HEK293 (cell line): ENCODE measurements around the gene HMMR.

Experiments
- CTCF ChIA-PET: fragments of 350-600 bp; formaldehyde crosslinking; extraction: SDS; loops from one replicate; lab custom pipeline; 2021; ENCODE audit warnings: antibody characterized with exemption; lab: Yijun Ruan, JAX
- POLR2A ChIA-PET: fragments of 300-600 bp; formaldehyde crosslinking; extraction: SDS; loops from one replicate; lab custom pipeline; 2020; ENCODE audit warnings: antibody characterized with exemption, inconsistent platforms; lab: Yijun Ruan, JAX
- H3K27ac ChIP-seq: fragments of 200-500 bp; sonication (Bioruptor generic); 2 replicates; pipeline ENCODE4 v1.5.1; 2014; ENCODE audit warnings: low read depth, low read length, control low read depth, inconsistent platforms; ENCODE audit errors: extremely low read depth
- H3K36me3 ChIP-seq, 2 experiments: fragments of 200-500 bp in 1 of 2; sonication (Bioruptor generic) in 1 of 2; 1 replicate in 1 of 2; 2 replicates in 1 of 2; pipeline ENCODE4 v1.5.1; 2014 to 2017; ENCODE audit warnings: inconsistent platforms in 2 of 2, low read length in 2 of 2; ENCODE audit not compliant: control insufficient read depth in 2 of 2, insufficient read depth in 1 of 2
- H3K4me1 ChIP-seq: fragments of 200-500 bp; sonication (Bioruptor generic); 2 replicates; pipeline ENCODE4 v1.5.1; 2014; ENCODE audit warnings: mild to moderate bottlenecking, low read length, inconsistent platforms; ENCODE audit not compliant: control insufficient read depth, insufficient read depth
- H3K4me3 ChIP-seq: 2 replicates; pipeline ENCODE4 v1.5.1; 2011; ENCODE audit warnings: low read depth, mild to moderate bottlenecking, control low read depth, low read length, moderate library complexity
- H3K9me3 ChIP-seq: fragments of 200-500 bp; sonication (Bioruptor generic); 2 replicates; pipeline ENCODE4 v1.5.1; 2014; ENCODE audit warnings: low read depth, low read length, inconsistent platforms; ENCODE audit not compliant: control insufficient read depth, insufficient read depth
- IKZF3 ChIP-seq: fragments of 450-650 bp; IDR thresholded peaks from 2 replicates; pipeline ENCODE4 v1.5.0; 2018; ENCODE audit warnings: missing biosample characterization, mild to moderate bottlenecking, missing genetic modification characterization, moderate library complexity
- KLF1 ChIP-seq: fragments of 450-650 bp; formaldehyde crosslinking; IDR thresholded peaks from 2 replicates; pipeline ENCODE4 v1.5.1; 2016; ENCODE audit warnings: missing biosample characterization, missing genetic modification characterization
- KLF10 ChIP-seq: fragments of 450-650 bp; IDR thresholded peaks from 2 replicates; pipeline ENCODE4 v1.5.1; 2018; ENCODE audit warnings: missing biosample characterization, mild to moderate bottlenecking, missing genetic modification characterization
- SETDB1 ChIP-seq: IDR thresholded peaks from one replicate; pipeline ENCODE4 v1.6.1; 2017; ENCODE audit warnings: mild to moderate bottlenecking, low read length, moderate library complexity, mixed read lengths; ENCODE audit not compliant: insufficient read length
- SP7 ChIP-seq: fragments of 450-650 bp; formaldehyde crosslinking; IDR thresholded peaks from 2 replicates; pipeline ENCODE4 v1.5.1; 2016; ENCODE audit warnings: missing biosample characterization, missing genetic modification characterization
- TRIM28 ChIP-seq: IDR thresholded peaks from 2 replicates; pipeline ENCODE4 v1.6.1; 2011; ENCODE audit warnings: low read length, control low read depth, borderline replicate concordance
- ZBTB11 ChIP-seq: fragments of 450-650 bp; formaldehyde crosslinking; conservative IDR thresholded peaks from 2 replicates; pipeline ENCODE4 v1.5.1; 2016; ENCODE audit warnings: low read depth, missing biosample characterization, missing genetic modification characterization
- ZBTB17 ChIP-seq: fragments of 450-650 bp; formaldehyde crosslinking; IDR thresholded peaks from 2 replicates; pipeline ENCODE4 v1.5.1; 2016; ENCODE audit warnings: missing biosample characterization, missing genetic modification characterization
- ZBTB20 ChIP-seq: fragments of 450-650 bp; formaldehyde crosslinking; IDR thresholded peaks from 2 replicates; pipeline ENCODE4 v1.5.1; 2016; ENCODE audit warnings: missing biosample characterization, missing genetic modification characterization
- ZBTB21 ChIP-seq: fragments of 450-650 bp; formaldehyde crosslinking; IDR thresholded peaks from 2 replicates; pipeline ENCODE4 v1.5.1; 2017; ENCODE audit warnings: missing biosample characterization, missing genetic modification characterization
- ZEB2 ChIP-seq: fragments of 450-650 bp; formaldehyde crosslinking; IDR thresholded peaks from 2 replicates; pipeline ENCODE4 v1.5.1; 2016; ENCODE audit warnings: missing biosample characterization, missing genetic modification characterization
- ZNF121 ChIP-seq: fragments of 450-650 bp; formaldehyde crosslinking; IDR thresholded peaks from 2 replicates; pipeline ENCODE4 v1.5.1; 2016; ENCODE audit warnings: missing biosample characterization, missing genetic modification characterization
- ZNF146 ChIP-seq: fragments of 450-650 bp; formaldehyde crosslinking; IDR thresholded peaks from 2 replicates; pipeline ENCODE4 v1.5.1; 2016; ENCODE audit warnings: missing biosample characterization, missing genetic modification characterization
- ZNF157 ChIP-seq: fragments of 450-650 bp; formaldehyde crosslinking; IDR thresholded peaks from 2 replicates; pipeline ENCODE4 v1.5.1; 2016; ENCODE audit warnings: missing biosample characterization, missing genetic modification characterization
- ZNF184 ChIP-seq: fragments of 450-650 bp; IDR thresholded peaks from 2 replicates; pipeline ENCODE4 v1.5.1; 2018; ENCODE audit warnings: missing biosample characterization, mild to moderate bottlenecking, missing genetic modification characterization
- ZNF214 ChIP-seq: fragments of 450-650 bp; formaldehyde crosslinking; IDR thresholded peaks from 2 replicates; pipeline ENCODE4 v1.5.1; 2017; ENCODE audit warnings: missing biosample characterization, mild to moderate bottlenecking, missing genetic modification characterization, borderline replicate concordance
- ZNF24 ChIP-seq: fragments of 450-650 bp; formaldehyde crosslinking; IDR thresholded peaks from 2 replicates; pipeline ENCODE4 v1.5.1; 2016; ENCODE audit warnings: missing biosample characterization, missing genetic modification characterization
- ZNF426 ChIP-seq: fragments of 450-650 bp; formaldehyde crosslinking; IDR thresholded peaks from 2 replicates; pipeline ENCODE4 v1.5.1; 2017; ENCODE audit warnings: missing biosample characterization, missing genetic modification characterization, mild to moderate bottlenecking, inconsistent platforms, moderate library complexity
- ZNF433 ChIP-seq: fragments of 450-650 bp; formaldehyde crosslinking; IDR thresholded peaks from 2 replicates; pipeline ENCODE4 v1.5.1; 2016; ENCODE audit warnings: missing biosample characterization, missing genetic modification characterization, low read depth
- ZNF514 ChIP-seq: fragments of 450-650 bp; formaldehyde crosslinking; IDR thresholded peaks from 2 replicates; pipeline ENCODE4 v1.5.1; 2016; ENCODE audit warnings: missing biosample characterization, missing genetic modification characterization
- ZNF629 ChIP-seq: fragments of 450-650 bp; formaldehyde crosslinking; IDR thresholded peaks from 2 replicates; pipeline ENCODE4 v1.5.1; 2017; ENCODE audit warnings: missing biosample characterization, missing genetic modification characterization
- ZNF639 ChIP-seq: fragments of 450-650 bp; formaldehyde crosslinking; IDR thresholded peaks from 2 replicates; pipeline ENCODE4 v1.5.1; 2016; ENCODE audit warnings: missing biosample characterization, missing genetic modification characterization
- ZNF701 ChIP-seq: fragments of 450-650 bp; formaldehyde crosslinking; IDR thresholded peaks from 2 replicates; pipeline ENCODE4 v1.5.1; 2016; ENCODE audit warnings: missing biosample characterization, missing genetic modification characterization
- ZNF747 ChIP-seq: fragments of 450-650 bp; formaldehyde crosslinking; IDR thresholded peaks from 2 replicates; pipeline ENCODE4 v1.5.1; 2016; ENCODE audit warnings: missing biosample characterization, missing genetic modification characterization
- ZNF843 ChIP-seq: fragments of 450-650 bp; formaldehyde crosslinking; IDR thresholded peaks from 2 replicates; pipeline ENCODE4 v1.5.1; 2016; ENCODE audit warnings: missing biosample characterization, missing genetic modification characterization
- TF ChIP-seq, protein P1 (sequence below): fragments of 450-650 bp; formaldehyde crosslinking; IDR thresholded peaks from 2 replicates; pipeline ENCODE4 v1.5.1; 2016; ENCODE audit warnings: missing biosample characterization, missing genetic modification characterization
- TF ChIP-seq, protein P2 (sequence below): fragments of 450-650 bp; formaldehyde crosslinking; IDR thresholded peaks from 2 replicates; pipeline ENCODE4 v1.5.1; 2017; ENCODE audit warnings: missing biosample characterization, missing genetic modification characterization
- TF ChIP-seq, protein P3 (sequence below): fragments of 450-650 bp; formaldehyde crosslinking; IDR thresholded peaks from 2 replicates; pipeline ENCODE4 v1.5.1; 2017; ENCODE audit warnings: missing biosample characterization, missing genetic modification characterization

HMMR gene

GRCh38 chr5:163505368-163506094 is 45.1 kb downstream of the HMMR start, which contains the start of gene MAT2B:
Gene MAT2B (plus strand): TSS chr5:163505619. CDS start chr5:163505687, 68 bp downstream.
- Histone ChIP-seq H3K4me1 (peaks cover 16% of the 10 kb centered on the region), H3K4me3 (peak within 1 kb of the TSS; percentile 80), H3K36me3 (no peaks in the 10 kb centered on the region), H3K9me3 (no peaks in the 10 kb centered on the region), H3K27ac (peak within 1 kb of the TSS; percentile 92)
- POLR2A ChIA-PET: interaction anchor here (0.6 to 2.1 kb wide), 8 partner anchors 11 to 68 kb away, joined by 3 to 49 read pairs (median 3); partner anchors contain the start of genes CCNG1, HMMR and NUDCD2
- CTCF ChIA-PET: interaction anchor here (0.6 to 1.0 kb wide), 4 partner anchors 22 to 66 kb away, joined by 3 to 4 read pairs (median 3); partner anchors contain the start of gene HMMR
- TF ChIP-seq ZNF701 (tag by site-specific recombination): no peak
- TF ChIP-seq ZNF214 (tag by site-specific recombination): no peak
- TF ChIP-seq SETDB1: no peak
- TF ChIP-seq ZNF146: no peak
- no peak for TF ChIP-seq ZNF747 (tag by site-specific recombination)
- TF ChIP-seq ZBTB17: peak; percentile 74
- TF ChIP-seq ZNF639: peak; percentile 45; the same call in 1 of the 2 replicates
- TF ChIP-seq ZNF433 (tag by site-specific recombination): no peak
- TF ChIP-seq ZBTB21: no peak
- peak; percentile 88 for TF ChIP-seq ZBTB11 (tag by site-specific recombination)
- TF ChIP-seq, protein P1, sequence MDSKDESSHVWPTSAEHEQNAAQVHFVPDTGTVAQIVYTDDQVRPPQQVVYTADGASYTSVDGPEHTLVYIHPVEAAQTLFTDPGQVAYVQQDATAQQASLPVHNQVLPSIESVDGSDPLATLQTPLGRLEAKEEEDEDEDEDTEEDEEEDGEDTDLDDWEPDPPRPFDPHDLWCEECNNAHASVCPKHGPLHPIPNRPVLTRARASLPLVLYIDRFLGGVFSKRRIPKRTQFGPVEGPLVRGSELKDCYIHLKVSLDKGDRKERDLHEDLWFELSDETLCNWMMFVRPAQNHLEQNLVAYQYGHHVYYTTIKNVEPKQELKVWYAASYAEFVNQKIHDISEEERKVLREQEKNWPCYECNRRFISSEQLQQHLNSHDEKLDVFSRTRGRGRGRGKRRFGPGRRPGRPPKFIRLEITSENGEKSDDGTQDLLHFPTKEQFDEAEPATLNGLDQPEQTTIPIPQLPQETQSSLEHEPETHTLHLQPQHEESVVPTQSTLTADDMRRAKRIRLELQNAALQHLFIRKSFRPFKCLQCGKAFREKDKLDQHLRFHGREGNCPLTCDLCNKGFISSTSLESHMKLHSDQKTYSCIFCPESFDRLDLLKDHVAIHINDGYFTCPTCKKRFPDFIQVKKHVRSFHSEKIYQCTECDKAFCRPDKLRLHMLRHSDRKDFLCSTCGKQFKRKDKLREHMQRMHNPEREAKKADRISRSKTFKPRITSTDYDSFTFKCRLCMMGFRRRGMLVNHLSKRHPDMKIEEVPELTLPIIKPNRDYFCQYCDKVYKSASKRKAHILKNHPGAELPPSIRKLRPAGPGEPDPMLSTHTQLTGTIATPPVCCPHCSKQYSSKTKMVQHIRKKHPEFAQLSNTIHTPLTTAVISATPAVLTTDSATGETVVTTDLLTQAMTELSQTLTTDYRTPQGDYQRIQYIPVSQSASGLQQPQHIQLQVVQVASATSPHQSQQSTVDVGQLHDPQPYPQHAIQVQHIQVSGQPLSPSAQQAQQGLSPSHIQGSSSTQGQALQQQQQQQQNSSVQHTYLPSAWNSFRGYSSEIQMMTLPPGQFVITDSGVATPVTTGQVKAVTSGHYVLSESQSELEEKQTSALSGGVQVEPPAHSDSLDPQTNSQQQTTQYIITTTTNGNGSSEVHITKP (tag by site-specific recombination): peak; percentile 54
- TF ChIP-seq, protein P2, sequence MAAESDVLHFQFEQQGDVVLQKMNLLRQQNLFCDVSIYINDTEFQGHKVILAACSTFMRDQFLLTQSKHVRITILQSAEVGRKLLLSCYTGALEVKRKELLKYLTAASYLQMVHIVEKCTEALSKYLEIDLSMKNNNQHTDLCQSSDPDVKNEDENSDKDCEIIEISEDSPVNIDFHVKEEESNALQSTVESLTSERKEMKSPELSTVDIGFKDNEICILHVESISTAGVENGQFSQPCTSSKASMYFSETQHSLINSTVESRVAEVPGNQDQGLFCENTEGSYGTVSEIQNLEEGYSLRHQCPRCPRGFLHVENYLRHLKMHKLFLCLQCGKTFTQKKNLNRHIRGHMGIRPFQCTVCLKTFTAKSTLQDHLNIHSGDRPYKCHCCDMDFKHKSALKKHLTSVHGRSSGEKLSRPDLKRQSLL (tag by site-specific recombination): no peak
- TF ChIP-seq ZNF157 (tag by site-specific recombination): no peak
- TF ChIP-seq, protein P3, sequence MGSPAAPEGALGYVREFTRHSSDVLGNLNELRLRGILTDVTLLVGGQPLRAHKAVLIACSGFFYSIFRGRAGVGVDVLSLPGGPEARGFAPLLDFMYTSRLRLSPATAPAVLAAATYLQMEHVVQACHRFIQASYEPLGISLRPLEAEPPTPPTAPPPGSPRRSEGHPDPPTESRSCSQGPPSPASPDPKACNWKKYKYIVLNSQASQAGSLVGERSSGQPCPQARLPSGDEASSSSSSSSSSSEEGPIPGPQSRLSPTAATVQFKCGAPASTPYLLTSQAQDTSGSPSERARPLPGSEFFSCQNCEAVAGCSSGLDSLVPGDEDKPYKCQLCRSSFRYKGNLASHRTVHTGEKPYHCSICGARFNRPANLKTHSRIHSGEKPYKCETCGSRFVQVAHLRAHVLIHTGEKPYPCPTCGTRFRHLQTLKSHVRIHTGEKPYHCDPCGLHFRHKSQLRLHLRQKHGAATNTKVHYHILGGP (tag by site-specific recombination): no peak
- TF ChIP-seq KLF10 (tag by site-specific recombination): peak; percentile 96
- TF ChIP-seq ZNF184: no peak
- 0 out of 2 replicates have a peak, but pooled peaks have one; percentile 32 for TF ChIP-seq IKZF3 (tag by site-specific recombination)
- TF ChIP-seq ZNF426 (tag by site-specific recombination): 0 out of 2 replicates have a peak, but pooled peaks have one; percentile 5
- peak; percentile 90 for TF ChIP-seq ZEB2 (tag by site-specific recombination)
- peak; percentile 84 for TF ChIP-seq KLF1 (tag by site-specific recombination)
- peak; percentile 99 for TF ChIP-seq ZBTB20 (tag by site-specific recombination)
- TF ChIP-seq SP7 (tag by site-specific recombination): peak; percentile 64
- TF ChIP-seq ZNF629 (tag by site-specific recombination): peak; percentile 70
- TF ChIP-seq ZNF514 (tag by site-specific recombination): no peak
- peak; percentile 81 for TF ChIP-seq ZNF24 (tag by site-specific recombination)
- TF ChIP-seq ZNF843: peak; percentile 58; the same call in 1 of the 2 replicates
- peak; percentile 45; the same call in 1 of the 2 replicates for TF ChIP-seq ZNF121 (tag by site-specific recombination)
- TF ChIP-seq TRIM28: no peak
